Esophagus squamous epithelium (tissue), 4 donors: ENCODE data around the gene NEFH.
"Not testable (repeated sequence)": the region's sequence is repeated elsewhere in the genome, so short reads cannot be mapped to it uniquely, and the experiment has no call there.

Experiments used
- CTCF ChIP-seq, 6 experiments: fragments of 450-650 bp in 4 of 6; fragments of 200-600 bp in 2 of 6; sonication (generic) in 2 of 6; IDR thresholded peaks; one replicate each; pipeline ENCODE4 v1.5.1; 2016 to 2019; ENCODE audit warnings: antibody characterized with exemption in 6 of 6, mild to moderate bottlenecking in 4 of 6, moderate library complexity in 4 of 6
- POLR2A ChIP-seq, 4 donors: fragments of 450-650 bp; IDR thresholded peaks; one replicate each; pipeline ENCODE4 v1.6.1; 2017; ENCODE audit warnings: antibody characterized with exemption in 4 of 4, mild to moderate bottlenecking in 4 of 4, moderate library complexity in 3 of 4

GRCh38 chr22:29489127-29489780, 9.2 kb downstream of the NEFH start:
- not testable (repeated sequence) for TF ChIP-seq CTCF, POLR2A (IDR thresholded peaks at IDR 0.05)
